ENCODE measurements around the gene KCNQ5.
"Not testable (repeated sequence)": the region's sequence is repeated elsewhere in the genome, so short reads cannot be mapped to it uniquely, and the experiment has no call there.

The KCNQ5 gene

DNA sequence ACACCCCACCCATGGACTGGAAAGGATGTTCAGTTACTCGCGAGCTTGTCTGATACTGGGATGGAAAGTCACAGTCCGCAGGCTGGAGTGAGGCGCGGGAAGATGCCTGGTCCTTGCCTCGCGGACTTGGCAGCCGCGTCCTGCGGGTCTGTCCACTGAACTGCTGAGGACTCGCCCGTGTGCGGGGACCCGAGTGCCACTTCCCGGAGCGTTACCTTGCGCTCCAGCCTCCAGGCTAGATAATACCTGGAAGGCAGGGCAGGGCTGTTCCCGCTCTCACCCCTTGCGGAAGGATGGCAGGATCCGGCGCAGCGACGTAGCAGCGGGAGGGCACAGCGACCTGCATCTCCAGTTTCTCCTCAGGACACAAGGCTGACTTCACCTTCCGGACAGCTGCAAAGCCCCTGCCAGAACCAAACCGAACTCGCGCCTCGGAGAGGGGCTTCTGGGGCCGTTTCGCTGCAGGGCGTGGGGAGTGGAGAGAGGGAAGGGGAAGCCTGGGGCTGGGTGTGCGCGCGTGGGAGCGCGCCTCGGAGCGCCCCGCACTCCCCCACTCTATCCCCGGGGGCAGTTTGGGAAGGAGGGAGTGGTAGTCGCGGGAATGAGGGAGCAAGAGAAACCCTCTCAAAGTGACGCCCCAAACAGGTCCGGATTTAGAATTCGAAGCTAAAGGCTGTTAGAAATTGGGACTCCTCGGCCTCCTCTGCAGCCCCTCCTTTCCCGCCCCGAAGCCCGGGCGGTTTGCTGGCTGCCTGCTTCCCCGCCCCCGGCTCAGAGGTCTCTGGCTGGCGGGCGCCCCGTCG, at the start of gene KCNQ5:
Gene KCNQ5, plus strand, starts transcription at position 774 of the 803 bp plus-strand sequence.
- no peak for DNase-seq

DNA sequence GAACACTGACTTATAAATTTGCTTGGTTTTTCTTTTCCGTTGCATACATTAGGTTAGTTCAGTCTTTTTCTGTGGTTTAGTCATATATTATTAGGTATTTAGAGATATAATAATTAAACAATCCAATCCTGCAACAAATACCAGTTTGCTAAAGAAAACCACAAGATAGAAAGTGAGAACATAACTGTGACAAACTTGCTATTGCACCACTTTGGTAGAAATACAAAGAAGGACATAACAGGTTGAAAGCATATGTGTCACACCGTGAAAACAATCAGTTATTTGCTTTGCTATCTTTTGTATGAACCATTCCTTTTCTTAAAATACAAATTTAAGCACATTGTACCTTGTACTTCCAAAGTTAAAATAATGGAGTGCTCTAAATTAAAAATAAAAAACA, 42.0 kb upstream of the KCNQ5 start:
- no peak for DNase-seq

- peak; percentile 13 to 76 for DNase-seq
These were observed 41.5 kb upstream of the KCNQ5 start for GRCh38 chr6:72580281-72580940.

DNA sequence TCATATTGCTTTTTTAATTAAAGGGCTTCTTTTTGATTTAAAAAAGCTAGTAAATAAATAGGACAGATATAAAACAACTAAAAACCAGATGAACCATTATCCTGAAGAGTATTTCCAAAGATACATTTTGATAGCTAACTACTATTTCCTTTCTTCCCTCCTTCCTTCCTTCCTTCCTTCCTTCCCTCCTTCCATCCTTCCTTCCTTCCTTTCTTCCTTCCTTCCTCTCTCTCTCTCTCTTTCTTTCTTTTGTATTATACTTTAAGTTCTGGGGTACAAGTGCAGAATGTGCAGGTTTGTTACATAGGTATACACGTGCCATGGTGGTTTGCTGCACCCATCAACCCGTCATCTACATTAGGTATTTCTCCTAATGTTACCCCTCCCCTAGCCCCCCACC, 40.9 kb upstream of the KCNQ5 start:
- not testable (repeated sequence) for DNase-seq

DNA sequence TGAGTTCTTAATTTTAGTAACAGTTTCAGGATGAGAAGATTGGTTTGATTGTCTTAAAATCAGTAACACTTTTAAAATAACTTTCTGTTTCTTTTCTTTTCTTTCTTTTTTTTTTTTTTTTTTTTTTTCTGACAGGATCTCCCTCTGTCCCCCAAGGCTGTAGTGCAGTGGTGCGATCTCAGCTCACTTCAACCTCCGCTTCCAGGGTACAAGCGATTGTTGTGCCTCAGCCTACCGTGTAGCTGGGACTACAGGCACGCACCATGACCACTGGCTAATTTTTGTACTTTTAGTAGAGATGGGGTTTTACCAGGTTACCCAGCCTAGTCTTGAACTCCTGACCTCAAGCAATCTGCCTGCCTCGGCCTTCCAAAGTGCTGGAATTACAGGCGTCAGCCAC, 33.7 kb upstream of the KCNQ5 start:
- no peak for DNase-seq

GRCh38 chr6:72589096-72589495, 32.8 kb upstream of the KCNQ5 start:
- peak in 1 of 2 experiments; percentile 67 for DNase-seq

DNA sequence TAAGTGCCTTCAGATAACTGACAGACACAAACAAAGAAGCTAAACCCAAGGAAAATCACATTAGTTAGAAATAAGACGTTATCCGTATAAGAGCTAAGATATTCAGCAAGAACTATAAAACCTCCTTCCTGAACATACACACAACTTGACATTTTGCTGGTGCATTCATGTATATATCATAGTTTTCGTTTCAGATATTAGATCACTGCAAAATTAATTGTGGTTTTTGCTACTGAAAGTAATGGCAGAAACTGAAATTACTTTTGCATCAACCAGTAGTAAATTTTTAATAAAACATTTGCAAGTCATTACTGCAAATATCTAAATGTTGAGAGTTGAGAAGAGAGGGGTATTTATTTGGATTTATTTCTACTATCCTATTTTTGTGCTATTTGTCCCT, 26.1 kb upstream of the KCNQ5 start:
- no peak for DNase-seq

GRCh38 chr6:72616406-72617015, 5.4 kb upstream of the KCNQ5 start:
- DNase-seq, result peak; percentile 7 to 55

DNA sequence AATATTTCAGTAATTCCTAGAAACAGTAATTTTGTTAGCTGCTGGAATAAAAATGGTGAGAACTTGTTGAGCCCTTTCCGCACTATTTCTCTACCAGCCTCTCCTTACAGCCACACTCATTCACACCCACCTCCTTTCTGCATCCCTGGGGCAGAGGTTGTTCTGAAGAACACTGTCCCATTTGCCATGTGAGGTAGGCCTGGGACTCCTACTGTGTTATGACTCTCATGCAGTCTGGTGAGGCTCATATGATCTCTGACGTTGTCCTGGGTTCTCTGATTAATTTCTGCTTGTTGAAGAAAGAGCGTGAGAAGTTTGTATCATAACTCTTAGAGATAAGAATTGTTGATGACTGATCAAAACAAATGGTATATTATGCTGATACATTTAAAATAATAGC, 4.1 kb upstream of the KCNQ5 start:
- no peak for DNase-seq

DNA sequence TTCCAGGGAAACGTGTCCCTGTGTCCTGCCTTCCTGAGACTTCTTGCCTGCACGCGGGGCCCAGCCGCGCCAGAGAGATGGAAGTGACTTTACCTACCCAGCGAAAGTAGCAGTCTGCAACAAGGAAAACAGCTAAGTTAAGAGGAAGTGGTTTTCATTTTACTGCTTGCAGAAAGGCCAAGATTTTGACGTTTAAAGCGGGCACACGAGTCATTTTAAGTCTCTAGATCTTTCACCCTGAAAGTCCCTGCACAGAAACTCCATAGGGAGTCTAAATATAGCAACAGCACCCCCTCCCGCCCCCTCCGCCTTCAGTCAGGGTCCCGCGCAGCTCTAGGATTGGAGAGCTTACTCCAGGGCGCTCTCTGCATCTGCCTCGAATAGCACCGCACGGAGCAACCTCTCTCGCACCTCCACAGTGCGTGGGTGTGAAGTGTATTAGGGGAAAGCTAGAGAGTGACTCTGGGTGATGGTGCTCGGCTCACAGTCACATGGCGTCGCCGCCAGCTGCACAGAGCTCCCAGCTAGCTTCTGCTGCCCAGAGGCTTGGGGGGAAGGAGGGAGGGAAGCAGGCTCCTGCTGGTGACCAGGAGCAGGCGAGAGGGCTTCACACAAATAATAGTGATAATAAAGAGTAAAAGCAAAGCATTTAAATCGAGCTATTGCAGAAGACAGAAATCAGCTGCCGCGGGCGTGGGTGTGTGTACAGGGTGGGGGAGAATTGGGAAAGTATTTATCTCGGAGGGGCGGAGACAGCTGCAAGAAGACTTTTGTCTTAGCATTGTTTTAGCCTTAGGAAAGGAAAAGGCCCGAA, 1.8 kb upstream of the KCNQ5 start:
- no peak for DNase-seq

- DNase-seq, result no peak
These were observed 983 bp upstream of the KCNQ5 start for GRCh38 chr6:72620871-72621290.

DNA sequence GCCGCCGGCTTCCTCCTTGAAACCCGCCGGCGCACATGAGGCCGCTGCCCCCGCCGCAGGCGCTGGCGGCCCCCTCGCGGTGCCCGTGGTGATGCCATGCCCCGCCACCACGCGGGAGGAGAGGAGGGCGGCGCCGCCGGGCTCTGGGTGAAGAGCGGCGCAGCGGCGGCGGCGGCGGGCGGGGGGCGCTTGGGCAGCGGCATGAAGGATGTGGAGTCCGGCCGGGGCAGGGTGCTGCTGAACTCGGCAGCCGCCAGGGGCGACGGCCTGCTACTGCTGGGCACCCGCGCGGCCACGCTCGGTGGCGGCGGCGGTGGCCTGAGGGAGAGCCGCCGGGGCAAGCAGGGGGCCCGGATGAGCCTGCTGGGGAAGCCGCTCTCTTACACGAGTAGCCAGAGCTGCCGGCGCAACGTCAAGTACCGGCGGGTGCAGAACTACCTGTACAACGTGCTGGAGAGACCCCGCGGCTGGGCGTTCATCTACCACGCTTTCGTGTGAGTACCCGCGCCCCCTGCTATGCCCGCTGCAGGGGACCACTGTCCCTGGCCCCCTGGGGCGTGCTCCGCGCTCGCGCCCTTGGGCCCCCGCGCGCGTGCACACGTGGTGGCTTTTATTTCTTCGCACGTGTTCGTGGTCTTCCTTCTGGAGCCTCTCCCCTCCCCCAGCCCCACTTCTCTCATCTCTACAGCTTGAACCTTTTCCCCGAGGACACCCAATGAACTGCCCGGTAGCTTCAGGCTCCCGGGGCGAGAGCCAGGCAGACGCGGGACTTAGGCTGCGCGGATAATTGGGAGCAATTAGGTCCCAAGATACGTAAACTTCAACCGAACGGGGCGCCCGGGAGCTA, 453 bp downstream of the KCNQ5 start:
- DNase-seq, result peak; percentile 35 to 69

GRCh38 chr6:72623808-72624207, 1.9 kb downstream of the KCNQ5 start:
- peak in 1 of 2 experiments; percentile 11 for DNase-seq

- peak; percentile 66 to 74 for DNase-seq
These were observed 2.8 kb downstream of the KCNQ5 start for GRCh38 chr6:72624557-72625160.

DNA sequence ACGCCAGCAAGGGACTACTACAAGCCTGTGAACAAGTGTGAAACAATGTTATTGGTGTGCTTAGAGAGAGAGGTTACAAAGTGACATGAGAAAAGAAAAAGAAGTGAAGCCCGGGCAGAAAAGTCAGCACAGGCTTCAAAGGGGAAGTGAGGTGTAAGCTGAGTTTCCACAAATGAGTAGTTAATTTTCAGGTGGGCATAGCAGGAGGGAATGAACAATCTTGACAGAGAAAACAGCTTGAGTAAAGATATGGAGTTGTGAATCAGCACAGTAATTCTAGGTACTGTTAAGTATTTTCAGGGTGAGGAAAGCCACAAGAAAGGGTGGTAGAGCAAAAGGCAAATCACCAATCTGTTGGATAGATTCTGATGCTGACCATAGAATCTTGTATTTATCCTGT, 4.3 kb downstream of the KCNQ5 start:
- DNase-seq, result no peak

DNA sequence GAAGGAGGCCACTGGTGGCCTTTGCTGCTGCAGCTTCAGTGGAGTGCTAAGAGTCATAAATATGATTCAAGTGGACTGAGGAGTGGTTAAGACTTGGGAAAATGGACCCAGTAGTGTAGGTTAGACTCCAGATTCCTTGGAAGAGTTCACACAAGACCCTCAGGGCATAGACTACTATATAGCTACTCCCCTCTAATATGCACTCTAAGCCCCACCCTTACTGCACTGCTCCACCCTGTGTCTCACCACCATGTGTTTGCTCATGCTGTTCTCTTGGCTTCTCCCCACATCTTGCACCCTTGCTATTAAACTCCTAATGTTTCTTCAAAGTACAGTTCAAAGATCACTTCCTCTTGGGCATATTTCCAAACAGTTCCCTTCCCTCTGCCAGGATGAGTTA, 5.7 kb downstream of the KCNQ5 start:
- peak in 1 of 2 experiments; percentile 11 for DNase-seq

DNA sequence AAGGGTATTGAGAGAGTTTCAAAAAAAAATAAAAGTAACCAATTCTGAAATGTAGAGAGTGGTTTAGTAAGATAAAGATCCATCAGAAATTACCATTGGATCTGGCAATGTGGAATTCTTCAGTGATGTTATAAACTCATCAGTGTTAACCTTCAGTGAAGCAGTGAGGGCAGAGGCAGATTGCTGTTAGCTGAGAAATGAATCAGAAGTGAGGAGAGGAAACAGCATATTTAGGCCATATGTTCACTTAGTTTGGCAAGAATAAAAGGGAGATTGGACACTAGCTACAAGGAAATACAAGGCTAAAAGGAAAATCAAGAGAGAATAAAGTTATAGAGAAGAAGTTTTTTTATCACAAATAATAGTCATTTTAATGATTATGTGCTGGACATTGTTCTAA, 9.6 kb downstream of the KCNQ5 start:
- DNase-seq, result peak in 1 of 2 experiments; percentile 54

GRCh38 chr6:72635636-72636035, 13.8 kb downstream of the KCNQ5 start:
- DNase-seq, result no peak

DNA sequence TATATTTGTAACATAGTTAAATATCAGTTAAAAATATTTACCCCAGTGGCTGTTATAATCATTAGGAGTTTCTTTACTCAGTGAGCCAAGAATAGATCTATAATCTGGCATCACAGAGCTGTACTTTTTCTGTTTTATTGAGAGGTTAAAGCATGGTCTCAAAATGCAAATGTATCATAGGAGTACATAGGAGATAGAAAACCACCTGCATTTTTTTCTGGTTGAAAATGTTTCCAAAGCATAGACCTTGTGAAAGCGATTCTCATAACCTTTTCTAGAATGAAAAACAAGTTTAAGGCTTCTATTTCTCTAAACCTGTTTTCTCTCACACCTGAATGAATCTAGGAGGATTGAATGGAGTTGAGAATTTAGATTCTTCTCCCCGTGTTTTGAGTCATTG, 14.4 kb downstream of the KCNQ5 start:
- no peak for DNase-seq

DNA sequence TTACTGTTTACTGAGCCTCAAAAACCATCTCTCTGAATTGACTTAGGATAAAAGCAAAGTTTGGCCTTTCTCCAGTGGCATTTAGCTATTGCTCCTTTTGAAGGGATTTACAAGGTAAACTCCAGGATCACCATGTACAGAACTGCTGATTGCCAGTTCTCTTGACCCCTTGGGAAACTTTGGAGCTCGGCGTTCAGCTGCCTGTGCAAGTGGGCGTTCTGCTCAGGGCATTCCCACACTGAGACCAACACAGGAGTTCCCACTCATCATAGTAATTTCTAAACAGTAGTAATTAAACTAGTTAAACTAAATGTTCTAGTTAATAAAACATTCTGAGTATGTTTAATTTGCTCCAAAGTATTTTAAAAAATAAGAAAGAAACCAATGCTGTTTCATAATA, 14.9 kb downstream of the KCNQ5 start:
- no peak for DNase-seq

- DNase-seq, result no peak
These were observed 18.2 kb downstream of the KCNQ5 start for GRCh38 chr6:72639920-72640614.
